ENCODE results near the gene JAML.

- TF ChIP-seq POLR2A (IDR thresholded peaks at IDR 0.05; ENCODE audit: low read depth, low read length) = no peak
- no peak for TF ChIP-seq POLR2AphosphoS5 (IDR thresholded peaks at IDR 0.05; ENCODE audit: low read depth, low read length)
- TF ChIP-seq TAF1 (IDR thresholded peaks at IDR 0.05; ENCODE audit: low read depth, low read length) = no peak
- no peak for TF ChIP-seq SPI1 (IDR thresholded peaks at IDR 0.05; ENCODE audit: low read depth, low read length)
These were observed 35.5 kb upstream of the JAML start for GRCh38 chr11:118260353-118260752.
